Stromal cell of bone marrow (primary cell): ENCODE results near the gene MACF1.

Experiments
- DNase-seq: peaks from one replicate; pipeline ENCODE4 v3.0.0-alpha.2; 2012; ENCODE audit warnings: low read depth

Gene MACF1

DNA sequence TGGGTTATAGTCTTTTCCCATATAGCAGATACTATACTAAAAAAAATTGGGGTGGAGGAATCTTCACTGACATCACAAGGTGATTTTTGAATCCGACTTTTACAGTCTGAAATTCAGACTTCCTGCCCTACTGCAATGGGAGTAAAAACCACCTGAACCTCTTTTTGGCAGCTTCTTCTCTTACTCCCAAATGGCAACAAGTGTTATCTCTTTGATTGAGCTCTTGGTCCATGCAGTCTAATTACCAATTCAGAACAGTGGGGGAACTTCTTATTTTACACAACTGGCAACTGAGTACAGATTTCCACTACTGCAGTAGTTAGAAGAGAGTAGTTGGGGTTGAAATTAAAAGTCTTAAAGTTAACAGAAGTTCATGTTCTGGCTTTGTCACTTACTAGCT lies 62.3 kb downstream of the MACF1 start:
- DNase-seq: no peak

- DNase-seq: peak; percentile 89
Measured at GRCh38 chr1:39268112-39268581, 63.7 kb downstream of the MACF1 start.

- DNase-seq: no peak
Measured at GRCh38 chr1:39268906-39269305, 64.4 kb downstream of the MACF1 start.

DNA sequence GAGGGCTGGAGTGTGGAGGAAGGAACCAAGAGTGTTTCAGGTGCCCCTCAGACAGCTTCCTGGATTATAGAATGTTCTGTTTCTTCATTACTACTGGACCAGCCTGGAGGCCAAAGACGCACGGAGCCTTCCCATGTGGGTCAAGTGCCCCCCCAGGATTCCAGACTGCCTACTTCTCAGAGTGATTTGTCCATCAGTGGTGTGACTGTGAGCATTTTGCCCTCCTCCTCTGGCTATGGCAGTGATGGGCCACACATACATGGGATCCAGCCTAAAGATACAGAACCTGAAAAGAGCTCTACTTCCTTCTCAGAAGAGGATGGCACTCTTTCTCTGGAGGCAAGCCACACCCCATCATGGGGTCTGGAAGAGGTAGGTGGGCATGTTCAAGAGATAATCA lies 64.9 kb downstream of the MACF1 start:
- no peak for DNase-seq

DNA sequence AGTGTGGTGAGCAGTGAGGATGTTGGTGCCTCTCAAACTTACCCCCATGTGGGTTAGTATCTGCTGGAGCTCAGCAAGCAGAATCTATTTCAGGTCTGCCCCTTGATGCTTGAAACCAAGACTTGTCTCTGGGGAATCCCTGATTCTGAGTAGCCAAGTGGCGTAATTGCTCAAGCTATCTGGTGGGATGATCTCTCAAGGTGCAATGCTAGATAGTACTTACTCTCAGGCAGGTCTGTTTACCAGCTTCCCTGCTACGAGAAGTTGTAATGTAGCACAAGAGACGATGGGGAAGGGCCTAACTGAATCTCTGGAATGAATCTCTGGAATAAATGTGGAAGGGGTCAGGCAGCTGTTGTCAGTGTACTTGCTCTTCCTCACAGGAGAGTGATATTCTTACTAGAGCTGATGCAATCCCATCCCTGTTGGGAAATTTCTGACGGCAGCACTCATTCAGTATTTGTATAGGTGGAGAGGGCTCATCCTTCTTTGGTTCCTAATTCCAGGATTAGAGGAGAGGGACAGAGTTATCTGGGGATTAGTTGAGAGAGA lies 65.4 kb downstream of the MACF1 start:
- no peak for DNase-seq

- no peak for DNase-seq
Measured at GRCh38 chr1:39270368-39270767, 65.9 kb downstream of the MACF1 start.

- no peak for DNase-seq
Measured at GRCh38 chr1:39272027-39272797, 67.7 kb downstream of the MACF1 start.

GRCh38 chr1:39272798-39273469 lies 68.4 kb downstream of the MACF1 start:
- DNase-seq: no peak

GRCh38 chr1:39275836-39276507 lies 71.5 kb downstream of the MACF1 start:
- no peak for DNase-seq

DNA sequence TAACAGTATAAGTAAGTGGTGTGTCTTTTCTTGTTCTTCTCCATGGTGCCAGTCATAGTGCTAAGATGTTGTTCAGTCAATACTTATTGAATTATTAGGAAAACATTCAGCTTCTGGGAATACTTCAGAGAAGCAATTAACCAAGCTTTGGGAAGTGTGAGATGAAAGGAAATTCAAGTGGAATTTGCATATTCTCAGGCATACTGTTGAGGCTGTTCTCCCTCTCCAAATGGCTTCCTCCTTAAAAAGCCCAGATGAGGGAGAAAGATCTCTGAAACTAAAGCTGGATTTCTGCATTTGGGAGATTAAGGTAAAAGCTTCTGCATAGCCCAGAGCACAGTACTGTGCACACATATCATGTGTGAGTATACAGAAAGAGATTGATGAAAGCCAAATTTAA lies 73.4 kb downstream of the MACF1 start:
- DNase-seq: no peak

GRCh38 chr1:39282537-39283216 lies 78.2 kb downstream of the MACF1 start:
- DNase-seq: no peak

DNA sequence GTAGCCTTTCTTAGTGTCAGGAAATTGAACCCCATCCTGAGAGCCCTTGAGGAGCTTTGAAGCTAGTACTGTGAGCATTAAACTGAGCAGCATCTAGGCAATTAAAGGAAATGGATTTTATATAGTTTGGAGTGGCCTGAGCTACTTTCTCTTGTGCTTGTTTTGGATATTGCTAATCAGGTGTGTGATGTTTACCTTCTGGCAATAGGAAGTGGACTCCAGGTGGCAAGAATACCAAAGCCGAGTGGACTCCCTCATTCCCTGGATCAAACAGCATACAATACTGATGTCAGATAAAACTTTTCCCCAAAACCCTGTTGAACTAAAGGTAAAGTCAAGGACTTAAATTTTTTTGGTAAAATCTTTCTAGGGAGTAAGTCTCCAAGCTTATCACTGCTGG lies 79.4 kb downstream of the MACF1 start:
- DNase-seq: no peak

DNA sequence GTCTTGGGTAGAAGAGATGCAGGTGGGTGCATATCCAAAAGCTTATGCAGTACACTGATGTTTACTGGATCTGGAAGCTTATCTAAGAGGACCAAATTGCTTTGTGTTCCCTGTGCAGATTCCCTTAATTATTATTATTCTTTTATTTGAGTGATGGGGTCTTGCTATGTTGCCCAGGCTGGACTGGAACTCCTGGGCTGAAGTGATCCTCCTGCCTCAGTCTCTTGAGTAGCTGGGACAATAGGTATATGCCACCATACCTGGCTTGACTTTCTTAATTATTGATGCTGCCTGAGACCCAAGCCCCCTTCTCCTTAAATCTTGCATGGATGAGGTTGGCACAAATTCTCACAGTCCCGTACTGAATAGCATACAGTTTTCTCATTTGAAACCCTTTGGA lies 83.0 kb downstream of the MACF1 start:
- DNase-seq: no peak

DNA sequence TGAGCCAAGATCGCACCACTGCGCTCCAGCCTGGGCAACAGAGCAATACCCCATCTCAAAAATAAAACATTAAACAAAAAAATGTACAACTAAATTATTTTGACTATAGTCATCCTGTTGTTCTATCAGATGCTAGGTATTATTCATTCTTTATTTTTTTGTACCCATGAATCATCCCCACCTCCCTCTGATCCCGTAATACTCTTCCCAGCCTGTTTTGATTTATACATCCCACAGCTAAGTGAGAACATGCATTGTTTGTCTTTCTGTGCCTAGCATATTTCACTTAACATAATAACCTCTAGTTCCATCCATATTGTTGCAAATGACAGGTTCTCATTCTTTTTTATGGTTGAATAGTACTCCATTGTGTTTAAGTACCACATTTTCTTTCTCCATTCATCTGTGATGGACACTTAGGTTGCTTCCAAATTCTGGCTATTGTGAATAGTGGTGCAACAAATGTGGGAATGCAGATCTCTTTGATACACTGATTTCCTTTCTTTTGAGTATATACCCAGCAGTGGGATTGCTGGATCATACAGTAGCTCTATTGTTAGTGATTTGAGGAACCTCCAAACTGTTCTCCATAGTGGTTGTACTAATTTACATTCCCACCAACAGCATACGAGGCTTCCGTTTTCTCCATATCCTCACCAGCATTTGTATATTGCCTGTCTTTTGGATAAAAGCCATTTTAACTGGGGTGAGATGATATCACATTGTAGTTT lies 84.4 kb downstream of the MACF1 start:
- no peak for DNase-seq

DNA sequence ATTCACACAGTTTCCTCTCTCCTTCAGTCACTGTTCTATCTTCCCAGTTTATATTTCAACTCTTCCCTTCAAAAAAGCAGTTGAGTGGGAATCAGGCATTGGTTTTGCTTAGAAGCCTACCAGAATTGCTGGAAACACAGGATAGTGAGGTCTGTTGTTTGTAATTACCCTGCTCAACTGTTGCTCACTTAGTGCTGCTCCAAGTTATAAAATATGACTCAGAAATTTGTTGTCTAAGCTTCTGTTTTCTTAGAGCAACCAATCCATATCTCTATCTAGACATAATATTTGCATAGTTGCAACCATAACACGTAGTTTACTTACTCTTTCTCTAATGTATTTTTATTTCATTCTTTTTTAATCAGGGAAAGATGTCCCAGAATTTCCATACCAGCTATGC lies 87.9 kb downstream of the MACF1 start:
- no peak for DNase-seq

GRCh38 chr1:39293375-39294070 lies 89.0 kb downstream of the MACF1 start:
- DNase-seq: no peak

GRCh38 chr1:39294531-39294930 lies 90.0 kb downstream of the MACF1 start:
- no peak for DNase-seq

- no peak for DNase-seq
Measured at GRCh38 chr1:39295901-39296300, 91.4 kb downstream of the MACF1 start.

- no peak for DNase-seq
Measured at GRCh38 chr1:39297551-39297950, 93.1 kb downstream of the MACF1 start.

- DNase-seq: no peak
Measured at GRCh38 chr1:39301606-39302005, 97.1 kb downstream of the MACF1 start.

- no peak for DNase-seq
Measured at GRCh38 chr1:39305555-39305954, 101.1 kb downstream of the MACF1 start.
